MM.1S (cell line): ENCODE measurements around the gene CERS6.

Experiments
- DNase-seq: peaks from one replicate; pipeline ENCODE4 v3.0.0-alpha.2; 2015
- H2AFZ ChIP-seq: fragments of 300-600 bp; sonication (generic); 2 replicates; pipeline ENCODE4 v1.6.0; 2016; ENCODE audit warnings: antibody characterized with exemption, low read length
- H3F3A ChIP-seq: fragments of 300-600 bp; sonication (generic); 2 replicates; pipeline ENCODE4 v1.6.1; 2016; ENCODE audit warnings: mild to moderate bottlenecking, antibody characterized with exemption, low read length, moderate library complexity, mixed read lengths; ENCODE audit not compliant: insufficient read depth
- H3K27ac ChIP-seq: fragments of 300-600 bp; sonication (generic); 2 replicates; pipeline ENCODE4 v1.5.1; 2016; ENCODE audit warnings: mild to moderate bottlenecking, low read length
- H3K27me3 ChIP-seq: fragments of 300-600 bp; sonication (generic); replicated peaks from 2 replicates; pipeline ENCODE4 v1.6.0; 2016; ENCODE audit warnings: low read length; ENCODE audit not compliant: insufficient read depth
- H3K36me3 ChIP-seq: fragments of 300-600 bp; sonication (generic); replicated peaks from 2 replicates; pipeline ENCODE4 v1.6.1; 2016; ENCODE audit warnings: mild to moderate bottlenecking, low read length, mixed read lengths; ENCODE audit not compliant: insufficient read depth
- H3K4me1 ChIP-seq: fragments of 300-600 bp; sonication (generic); 2 replicates; pipeline ENCODE4 v1.6.1; 2016; ENCODE audit warnings: low read length, mixed read lengths
- H3K4me2 ChIP-seq: fragments of 300-600 bp; sonication (generic); 2 replicates; pipeline ENCODE4 v1.6.0; 2016; ENCODE audit warnings: low read depth, low read length
- H3K4me3 ChIP-seq: fragments of 300-600 bp; sonication (generic); 2 replicates; pipeline ENCODE4 v1.5.1; 2016; ENCODE audit warnings: low read length, mixed read lengths
- H3K79me2 ChIP-seq: fragments of 300-600 bp; sonication (generic); 2 replicates; pipeline ENCODE4 v1.6.1; 2016; ENCODE audit warnings: mixed run types, low read length, mixed read lengths
- H3K9ac ChIP-seq: fragments of 300-600 bp; sonication (generic); 2 replicates; pipeline ENCODE4 v1.6.1; 2016; ENCODE audit warnings: low read length, mixed read lengths
- H3K9me2 ChIP-seq: fragments of 300-600 bp; sonication (generic); replicated peaks from 2 replicates; pipeline ENCODE4 v1.6.1; 2016; ENCODE audit warnings: mild to moderate bottlenecking, low read length, mixed read lengths; ENCODE audit not compliant: insufficient read depth
- H3K9me3 ChIP-seq: fragments of 300-600 bp; sonication (generic); replicated peaks from 2 replicates; pipeline ENCODE4 v1.6.1; 2016; ENCODE audit warnings: mild to moderate bottlenecking, low read length, mixed read lengths; ENCODE audit not compliant: insufficient read depth
- H4K20me1 ChIP-seq: fragments of 300-600 bp; sonication (generic); 2 replicates; pipeline ENCODE4 v1.6.1; 2016; ENCODE audit warnings: mild to moderate bottlenecking, low read length, moderate library complexity, mixed read lengths; ENCODE audit not compliant: insufficient read depth
- EZH2 ChIP-seq: fragments of 300-600 bp; sonication (generic); optimal IDR thresholded peaks from 2 replicates; pipeline ENCODE3; 2017; ENCODE audit warnings: low read depth, mild to moderate bottlenecking, antibody characterized with exemption, low read length, mixed read lengths
- EZH2phosphoT487 ChIP-seq: fragments of 300-600 bp; sonication (generic); IDR thresholded peaks from 2 replicates; pipeline ENCODE4 v1.6.1; 2018; ENCODE audit warnings: antibody characterized with exemption, low read length
- TF ChIP-seq, protein P1 (sequence below): fragments of 300-600 bp; sonication (generic); IDR thresholded peaks from 2 replicates; pipeline ENCODE4 v1.5.1; 2016; ENCODE audit warnings: antibody characterized with exemption, low read length, mixed read lengths

CERS6 gene

DNA sequence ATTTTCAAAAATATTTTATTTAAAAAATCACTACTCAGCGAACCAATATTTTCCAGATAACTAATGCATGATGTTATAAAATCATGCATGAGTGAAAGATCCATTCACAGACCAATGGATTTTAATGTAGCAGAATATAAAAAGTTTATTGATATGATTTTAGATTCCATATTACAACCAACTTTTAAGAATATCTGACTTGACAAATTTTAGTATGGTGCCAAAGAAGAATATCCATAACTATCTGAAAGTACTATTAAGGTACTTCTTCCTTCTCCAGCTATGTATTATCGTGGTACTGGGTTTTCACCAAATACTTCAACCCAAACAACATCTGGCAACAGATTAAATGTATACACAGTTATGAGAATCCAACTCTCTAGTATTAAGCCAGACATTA, 246.5 kb downstream of the CERS6 start:
- Histone ChIP-seq H3K27ac (no peak overlapping the region), H3F3A (no peaks in the 10 kb centered on the region), H4K20me1 (no peaks in the 10 kb centered on the region), H3K9me2 (no peaks in the 10 kb centered on the region), H3K79me2 (no peaks in the 10 kb centered on the region), H3K27me3 (no peaks in the 10 kb centered on the region), H3K9ac (no peak overlapping the region), H3K4me2 (no peak overlapping the region), H3K4me3 (no peak overlapping the region), H3K4me1 (no peaks in the 10 kb centered on the region), H2AFZ (no peak overlapping the region), H3K36me3 (no peaks in the 10 kb centered on the region), H3K9me3 (no peaks in the 10 kb centered on the region)
- DNase-seq = no peak
- no peak for TF ChIP-seq EZH2phosphoT487
- no peak for TF ChIP-seq EZH2
- TF ChIP-seq, protein P1, sequence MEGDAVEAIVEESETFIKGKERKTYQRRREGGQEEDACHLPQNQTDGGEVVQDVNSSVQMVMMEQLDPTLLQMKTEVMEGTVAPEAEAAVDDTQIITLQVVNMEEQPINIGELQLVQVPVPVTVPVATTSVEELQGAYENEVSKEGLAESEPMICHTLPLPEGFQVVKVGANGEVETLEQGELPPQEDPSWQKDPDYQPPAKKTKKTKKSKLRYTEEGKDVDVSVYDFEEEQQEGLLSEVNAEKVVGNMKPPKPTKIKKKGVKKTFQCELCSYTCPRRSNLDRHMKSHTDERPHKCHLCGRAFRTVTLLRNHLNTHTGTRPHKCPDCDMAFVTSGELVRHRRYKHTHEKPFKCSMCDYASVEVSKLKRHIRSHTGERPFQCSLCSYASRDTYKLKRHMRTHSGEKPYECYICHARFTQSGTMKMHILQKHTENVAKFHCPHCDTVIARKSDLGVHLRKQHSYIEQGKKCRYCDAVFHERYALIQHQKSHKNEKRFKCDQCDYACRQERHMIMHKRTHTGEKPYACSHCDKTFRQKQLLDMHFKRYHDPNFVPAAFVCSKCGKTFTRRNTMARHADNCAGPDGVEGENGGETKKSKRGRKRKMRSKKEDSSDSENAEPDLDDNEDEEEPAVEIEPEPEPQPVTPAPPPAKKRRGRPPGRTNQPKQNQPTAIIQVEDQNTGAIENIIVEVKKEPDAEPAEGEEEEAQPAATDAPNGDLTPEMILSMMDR = no peak

DNA sequence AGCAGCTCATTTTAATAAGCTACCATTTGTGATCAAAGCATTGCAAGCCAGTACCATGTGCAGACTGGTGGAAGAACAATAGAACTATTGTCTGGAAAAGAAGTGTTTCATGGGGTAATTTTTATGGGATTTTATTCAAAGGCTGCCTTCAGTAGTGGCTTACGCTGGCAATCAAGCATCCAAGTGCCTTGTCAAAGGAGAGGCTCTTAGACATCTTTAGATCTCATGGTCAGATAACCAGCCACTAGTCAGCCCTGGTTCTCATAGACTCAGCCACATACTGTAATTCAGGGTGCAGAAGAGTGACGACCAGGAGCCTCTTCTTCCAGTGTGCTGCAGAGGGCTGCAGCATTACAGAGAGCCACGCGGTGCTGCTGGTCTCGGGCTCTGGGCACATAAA, 247.9 kb downstream of the CERS6 start:
- H3F3A ChIP-seq = no peaks in the 10 kb centered on the region
- TF ChIP-seq EZH2phosphoT487 (no peak), EZH2 (no peak)
- TF ChIP-seq, protein P1 = no peak
- H3K4me3 ChIP-seq = no peak overlapping the region
- no peak overlapping the region for H3K9ac ChIP-seq
- no peaks in the 10 kb centered on the region for H3K27me3 ChIP-seq
- H3K9me3 ChIP-seq = no peaks in the 10 kb centered on the region
- H2AFZ ChIP-seq = no peak overlapping the region
- DNase-seq = no peak
- no peaks in the 10 kb centered on the region for H3K9me2 ChIP-seq
- H4K20me1 ChIP-seq = no peaks in the 10 kb centered on the region
- H3K27ac ChIP-seq = no peak overlapping the region
- H3K4me1 ChIP-seq = no peaks in the 10 kb centered on the region
- no peak overlapping the region for H3K4me2 ChIP-seq
- no peaks in the 10 kb centered on the region for H3K36me3 ChIP-seq
- no peaks in the 10 kb centered on the region for H3K79me2 ChIP-seq

DNA sequence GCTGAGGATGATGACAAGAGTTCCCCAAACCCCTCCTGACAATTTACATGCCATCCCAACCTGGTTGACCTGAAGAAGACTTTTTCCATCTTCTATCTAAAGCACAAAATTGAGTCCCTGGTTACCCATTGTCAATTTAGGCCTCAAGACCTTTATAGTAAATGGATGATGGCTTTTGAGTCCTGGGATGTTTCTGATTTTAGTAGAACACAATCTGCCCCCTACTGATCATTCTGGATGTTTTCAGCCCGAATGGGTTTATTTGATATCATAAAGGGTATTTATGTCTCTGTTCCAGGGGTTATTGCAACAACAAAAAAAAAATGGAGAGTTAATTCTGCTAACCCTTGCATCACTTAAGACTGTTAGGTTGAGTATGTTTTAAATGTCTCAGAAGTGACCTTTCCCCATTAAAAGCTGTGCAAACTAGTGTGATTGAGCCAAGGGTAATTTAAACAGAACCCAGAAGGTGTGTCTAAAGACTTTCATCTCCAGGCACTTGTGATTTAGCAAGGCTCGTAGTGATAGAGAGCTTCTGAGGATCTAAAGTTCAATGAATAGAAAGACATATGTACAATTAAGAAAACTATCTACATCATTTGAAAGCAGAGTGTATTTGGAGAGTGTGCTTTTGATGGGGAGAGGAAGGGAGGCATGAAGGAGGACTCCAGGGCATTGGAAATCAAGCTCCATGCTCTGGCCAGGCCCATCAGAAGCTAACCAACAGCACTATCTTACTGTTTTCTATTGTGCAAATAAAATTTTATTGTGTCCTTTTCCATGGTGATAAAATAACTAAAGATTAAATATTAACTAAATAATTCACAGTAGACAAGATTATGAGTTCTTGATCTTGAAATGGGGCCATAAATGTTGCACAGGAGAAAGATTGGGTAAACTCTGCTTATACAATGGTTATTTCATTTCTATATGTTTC, 249.7 kb downstream of the CERS6 start:
- Histone ChIP-seq H3K4me2 (no peak overlapping the region), H3K27me3 (no peaks in the 10 kb centered on the region), H3K4me1 (no peaks in the 10 kb centered on the region), H2AFZ (no peak overlapping the region), H3K27ac (no peak overlapping the region), H3K36me3 (no peaks in the 10 kb centered on the region), H3K79me2 (no peaks in the 10 kb centered on the region), H4K20me1 (no peaks in the 10 kb centered on the region), H3K9me3 (no peaks in the 10 kb centered on the region), H3F3A (no peaks in the 10 kb centered on the region), H3K9ac (no peak overlapping the region), H3K4me3 (no peak overlapping the region), H3K9me2 (no peaks in the 10 kb centered on the region)
- peak; percentile 38 for DNase-seq
- TF ChIP-seq EZH2phosphoT487 (no peak), EZH2 (no peak)
- TF ChIP-seq, protein P1 = peak; percentile 41
